Measurements from ENCODE around the gene EIF4G3.
"Not testable (repeated sequence)": the region's sequence is repeated elsewhere in the genome, so short reads cannot be mapped to it uniquely, and the experiment has no call there.

Gene EIF4G3

GRCh38 chr1:21100481-21100921 lies 76.2 kb downstream of the EIF4G3 start:
- peak; percentile 36 for DNase-seq (ENCODE audit: low spot score)

DNA sequence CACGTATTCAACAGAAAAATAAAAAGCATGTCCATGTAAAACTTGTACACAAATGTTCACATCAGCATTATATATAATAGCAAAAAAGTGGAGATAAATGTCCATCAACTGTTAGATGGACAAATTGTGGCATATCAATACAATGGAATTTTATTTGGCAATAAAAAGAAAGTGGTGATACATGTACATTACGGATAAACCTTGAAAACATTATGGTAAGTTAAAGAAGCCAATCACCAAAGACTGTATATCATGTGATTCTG lies 76.9 kb downstream of the EIF4G3 start:
- DNase-seq (ENCODE audit: low spot score) = no peak

DNA sequence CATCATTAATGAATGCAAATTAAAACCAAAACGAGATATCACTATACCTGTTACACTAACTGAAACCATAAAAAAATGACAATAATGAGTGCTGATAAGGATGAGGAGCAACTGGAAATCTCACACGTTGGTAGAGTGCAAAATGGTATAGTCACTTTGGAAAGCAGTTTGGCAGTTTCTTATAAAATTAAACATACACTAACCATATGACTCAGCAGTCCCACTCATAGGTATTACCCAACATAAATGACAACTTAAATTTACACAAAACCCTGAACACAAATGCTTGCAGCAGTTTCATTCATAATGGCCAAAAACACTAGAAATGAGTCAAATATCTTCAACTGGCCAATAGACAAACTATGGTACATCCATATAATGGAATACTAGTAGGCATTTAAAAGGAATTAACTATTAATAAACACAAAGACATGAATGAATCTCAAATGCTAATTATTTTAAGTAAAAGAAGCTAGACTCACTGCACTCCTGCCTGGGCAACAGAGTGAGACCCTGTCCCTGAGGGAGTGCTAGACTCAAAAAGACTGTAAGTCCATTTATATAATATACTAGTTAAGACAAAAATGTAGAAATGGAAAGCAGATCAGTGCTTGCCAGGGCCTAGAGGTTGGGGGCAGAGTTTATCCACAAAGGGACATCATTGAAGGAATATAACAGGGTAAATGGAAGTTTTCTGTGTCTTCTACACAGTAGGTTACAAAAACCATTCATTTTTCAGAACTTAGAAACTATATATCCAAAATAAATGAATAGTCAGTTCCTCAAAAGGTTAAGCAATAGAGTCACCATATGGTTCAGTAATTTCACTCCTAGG lies 77.4 kb downstream of the EIF4G3 start:
- DNase-seq (ENCODE audit: low spot score) = no peak

- DNase-seq (ENCODE audit: low spot score) = no peak
Observed at GRCh38 chr1:21098186-21098915, 78.3 kb downstream of the EIF4G3 start.

DNA sequence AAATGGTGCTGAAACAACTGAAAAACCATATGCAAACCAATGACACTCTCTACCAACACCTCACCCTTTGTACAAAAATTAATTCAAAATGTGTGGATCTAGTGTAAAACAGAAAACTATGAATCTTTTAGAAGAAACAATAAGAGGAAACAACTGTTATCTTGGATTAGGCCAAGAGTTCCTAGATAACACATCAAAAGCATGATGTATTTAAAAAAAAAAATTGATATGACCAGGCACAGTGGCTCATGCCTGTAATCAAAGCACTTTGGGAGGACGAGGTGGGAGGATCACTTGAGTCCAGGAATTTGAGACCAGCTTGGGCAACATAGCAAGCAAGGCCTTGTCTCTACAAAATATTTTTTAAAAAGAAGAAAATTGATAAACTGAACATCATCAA lies 79.0 kb downstream of the EIF4G3 start:
- DNase-seq (ENCODE audit: low spot score) = no peak

- no peak for DNase-seq (ENCODE audit: low spot score)
Observed at GRCh38 chr1:21095976-21096375, 80.7 kb downstream of the EIF4G3 start.

- DNase-seq (ENCODE audit: low spot score) = not testable (repeated sequence)
Observed at GRCh38 chr1:21094282-21094681, 82.4 kb downstream of the EIF4G3 start.

- not testable (repeated sequence) for DNase-seq (ENCODE audit: low spot score)
Observed at GRCh38 chr1:21093271-21093958, 83.3 kb downstream of the EIF4G3 start.

DNA sequence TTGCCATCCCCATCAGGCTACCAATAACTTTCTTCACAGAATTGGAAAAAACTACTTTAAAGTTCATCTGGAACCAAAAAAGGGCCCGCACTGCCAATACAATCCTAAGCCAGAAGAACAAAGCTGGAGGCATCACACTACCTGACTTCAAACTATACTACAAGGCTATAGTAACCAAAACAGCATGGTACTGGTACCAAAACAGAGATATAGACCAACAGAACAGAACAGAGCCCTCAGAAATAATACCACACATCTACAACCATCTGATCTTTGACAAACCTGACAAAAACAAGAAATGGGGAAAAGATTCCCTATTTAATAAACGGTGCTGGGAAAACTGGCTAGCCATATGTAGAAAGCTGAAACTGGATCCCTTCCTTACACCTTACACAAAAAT lies 84.2 kb downstream of the EIF4G3 start:
- DNase-seq (ENCODE audit: low spot score) = not testable (repeated sequence)

DNA sequence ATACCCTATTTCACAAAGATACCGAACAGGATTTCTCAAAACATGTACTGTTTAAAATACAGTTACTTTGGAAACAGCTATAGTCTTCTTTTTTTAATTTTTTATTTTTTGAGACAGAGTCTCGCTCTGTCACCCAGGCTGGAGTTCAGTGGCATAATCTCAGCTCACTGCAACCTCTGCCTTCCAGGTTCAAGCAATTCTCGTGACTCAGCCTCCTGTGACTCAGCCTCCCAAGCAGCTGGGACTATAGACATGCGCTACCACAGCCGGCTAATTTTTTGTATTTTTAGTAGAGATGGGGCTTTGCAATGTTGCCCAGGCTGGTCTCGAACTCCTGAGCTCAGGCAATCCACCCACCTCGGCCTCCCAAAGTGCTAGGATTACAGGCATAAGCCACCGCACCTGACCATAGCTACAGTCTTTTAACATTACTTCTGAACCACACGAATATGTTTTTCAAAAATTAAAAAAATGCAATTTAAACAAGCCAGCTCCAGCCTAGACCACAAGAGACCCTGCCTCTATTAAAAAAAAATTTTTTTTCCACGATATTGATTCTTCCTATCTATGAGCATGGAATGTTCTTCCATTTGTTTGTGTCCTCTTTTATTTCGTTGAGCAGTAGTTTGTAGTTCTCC lies 85.5 kb downstream of the EIF4G3 start:
- not testable (repeated sequence) for DNase-seq (ENCODE audit: low spot score)

GRCh38 chr1:21090463-21090862 lies 86.2 kb downstream of the EIF4G3 start:
- DNase-seq (ENCODE audit: low spot score) = no peak

- no peak for DNase-seq (ENCODE audit: low spot score)
Observed at GRCh38 chr1:21089731-21090130, 87.0 kb downstream of the EIF4G3 start.

- DNase-seq (ENCODE audit: low spot score) = no peak
Observed at GRCh38 chr1:21089299-21089698, 87.4 kb downstream of the EIF4G3 start.

DNA sequence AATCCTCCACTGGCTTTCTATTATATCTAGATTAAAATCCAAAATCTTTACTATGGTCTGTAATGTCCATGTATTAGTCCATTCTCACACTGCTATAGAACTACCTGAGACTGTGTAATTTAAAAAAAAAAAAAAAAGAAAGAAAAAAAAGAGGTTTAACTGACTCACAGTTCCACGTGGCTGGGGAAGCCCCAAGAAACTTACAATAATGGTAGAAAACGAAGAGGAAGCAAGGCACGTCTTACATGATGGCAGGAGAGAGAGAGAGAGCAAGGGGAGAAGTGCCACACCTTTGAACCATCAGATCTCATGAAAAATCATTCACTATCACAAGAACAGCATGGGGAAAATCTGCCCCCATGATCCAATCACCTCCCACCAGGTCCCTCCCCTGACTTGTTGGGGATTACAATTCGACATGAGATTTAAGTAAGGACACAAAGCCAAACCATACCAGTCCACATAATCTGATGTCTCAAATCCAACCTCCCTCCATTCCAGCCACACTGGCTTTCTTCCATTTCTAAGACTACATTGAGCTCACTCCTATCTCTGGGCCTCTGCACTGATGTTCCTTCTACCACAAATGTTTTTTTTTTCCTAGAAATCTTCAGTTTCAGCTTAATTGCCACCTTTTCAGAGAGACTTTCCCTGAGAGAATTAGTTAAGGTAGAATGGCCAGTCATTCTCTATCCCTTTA lies 92.4 kb downstream of the EIF4G3 start:
- no peak for DNase-seq (ENCODE audit: low spot score)

GRCh38 chr1:21082073-21082472 lies 94.6 kb downstream of the EIF4G3 start:
- DNase-seq (ENCODE audit: low spot score) = no peak

GRCh38 chr1:21077085-21077484 lies 99.6 kb downstream of the EIF4G3 start:
- no peak for DNase-seq (ENCODE audit: low spot score)

- DNase-seq (ENCODE audit: low spot score) = peak; percentile 48
Observed at GRCh38 chr1:21072721-21073120, 104.0 kb downstream of the EIF4G3 start.

DNA sequence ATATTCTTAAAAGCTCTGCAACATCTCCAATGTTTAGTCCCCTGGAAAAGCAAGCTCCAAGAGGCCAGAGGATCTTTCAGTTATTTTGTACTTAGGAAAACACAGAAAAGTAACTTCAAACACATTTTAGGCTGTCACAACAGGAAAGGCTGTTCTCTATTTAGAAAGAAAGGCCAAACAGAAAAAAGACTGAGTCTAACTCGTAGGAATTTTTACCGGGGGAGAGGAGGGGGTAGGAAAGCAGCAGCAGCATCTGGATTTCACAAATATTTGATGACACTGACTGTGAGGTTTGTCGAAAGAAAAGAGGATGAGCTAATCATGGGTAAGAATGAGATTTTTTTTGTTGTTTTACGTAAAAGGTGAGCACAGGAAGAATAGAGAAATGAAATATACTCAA lies 107.1 kb downstream of the EIF4G3 start:
- peak; percentile 80 for DNase-seq (ENCODE audit: low spot score)

DNA sequence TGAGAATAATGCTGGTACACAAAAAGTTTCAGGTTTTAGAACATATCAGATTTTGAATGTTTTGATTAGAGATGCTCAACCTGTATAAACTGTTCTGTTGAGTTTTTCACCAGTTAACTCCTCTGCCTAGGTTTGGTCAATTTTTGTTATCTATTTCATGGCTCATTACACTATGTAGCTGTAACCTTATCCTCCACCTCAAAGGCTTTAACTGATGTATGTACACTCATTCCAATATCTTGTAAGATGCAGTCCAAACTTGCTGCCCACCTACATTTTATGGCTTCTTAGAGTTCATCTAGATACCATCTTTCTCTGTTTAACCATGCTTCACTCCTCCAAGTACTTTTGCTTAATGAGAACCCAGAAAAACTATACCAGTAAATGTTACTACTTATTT lies 107.8 kb downstream of the EIF4G3 start:
- DNase-seq (ENCODE audit: low spot score) = no peak

DNA sequence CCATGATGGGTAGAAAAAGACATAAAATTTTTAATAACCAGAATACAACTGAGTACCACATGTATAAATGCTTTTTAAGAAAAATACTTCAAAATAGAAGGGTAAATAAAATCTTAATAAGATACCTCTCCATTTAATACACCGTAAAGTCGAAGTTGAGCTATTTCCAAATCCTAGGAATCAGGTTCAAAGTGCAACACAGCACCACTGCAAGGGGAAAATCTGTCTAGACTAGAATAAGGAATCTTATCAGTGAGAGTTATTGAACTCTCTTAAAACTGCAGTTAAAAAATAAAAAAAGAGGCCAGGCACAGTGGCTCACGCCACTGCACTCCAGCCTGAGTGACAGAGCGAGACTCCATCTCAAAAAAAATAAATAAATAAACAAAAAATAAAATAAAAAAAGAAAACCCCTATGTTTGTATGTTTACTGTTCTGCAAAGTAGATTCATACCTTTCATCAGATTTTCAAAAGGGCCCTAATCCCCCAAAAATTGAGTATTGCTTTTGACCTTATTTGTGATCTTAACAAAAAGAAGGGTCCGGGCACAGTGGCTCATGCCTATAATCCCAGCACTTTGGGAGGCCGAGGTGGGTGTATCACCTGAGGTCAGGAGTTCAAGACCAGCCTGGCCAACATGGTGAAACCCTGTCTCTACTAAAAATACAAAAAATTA lies 109.0 kb downstream of the EIF4G3 start:
- DNase-seq (ENCODE audit: low spot score) = no peak

DNA sequence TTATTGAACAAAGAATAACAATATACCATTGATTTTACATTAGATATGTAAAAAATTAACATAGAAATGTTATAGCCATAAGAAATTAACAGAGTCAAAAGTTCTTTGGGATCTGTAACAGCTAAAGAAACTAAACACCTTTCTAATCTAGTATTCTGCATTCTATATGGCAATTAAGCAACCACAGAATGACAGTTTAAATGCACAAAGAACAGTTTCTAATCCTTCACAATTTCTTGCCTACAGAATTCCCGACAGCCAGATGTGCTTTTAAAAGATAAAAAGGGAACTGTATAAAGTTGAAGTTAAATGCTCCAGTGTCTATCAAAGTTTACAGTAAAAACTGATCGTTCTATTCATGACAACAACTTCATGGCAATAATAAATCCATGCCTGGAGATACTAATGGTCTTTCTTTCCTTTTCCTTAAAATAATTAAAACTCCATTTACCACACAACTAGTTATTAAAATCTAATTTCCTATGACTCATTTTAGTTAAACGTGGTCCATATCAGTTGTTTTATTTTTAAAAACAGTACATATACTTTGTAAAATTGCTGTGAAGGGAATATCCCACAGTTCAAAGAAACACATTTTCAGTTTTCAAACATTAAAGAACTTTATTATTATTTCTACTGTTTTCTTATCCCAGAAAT lies 110.2 kb downstream of the EIF4G3 start:
- no peak for DNase-seq (ENCODE audit: low spot score)
